Measurements from ENCODE around the gene TRAPPC4. TPM values are rescaled to one million over a fixed set of nuclear protein-coding genes. Genes with fewer than 3 reads are reported as not detected.
A peak's percentile ranks its signal among the peaks of the same experiment; 100 is the strongest.

The TRAPPC4 gene
- total RNA-seq, 1 donor from 2014 or later = 41.0 TPM

DNA sequence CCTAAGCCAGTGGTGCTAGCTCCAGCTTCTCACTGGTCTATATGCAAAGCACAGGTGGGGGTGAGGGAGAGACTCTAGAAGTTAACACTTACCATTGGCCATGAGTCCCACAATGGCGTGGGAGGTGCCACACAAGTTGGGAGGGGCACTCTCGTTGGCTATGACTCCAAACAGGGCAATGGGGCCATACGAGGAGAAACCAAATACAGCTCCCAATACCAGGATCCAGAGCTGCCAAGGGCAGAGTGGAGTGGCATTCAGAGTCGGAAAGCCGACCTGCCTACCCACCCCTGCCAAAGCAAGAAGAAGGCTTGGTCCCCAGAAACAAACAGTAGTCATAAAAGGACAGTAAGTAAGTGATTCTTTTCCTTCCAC lies 6.5 kb downstream of the TRAPPC4 start:
- Histone ChIP-seq H3K27ac (peak overlapping the region; percentile 0 to 48), H3K4me1 (peaks cover 3 to 16% of the 10 kb centered on the region in 2 donors), H3K4me3 (no peak overlapping the region), H3K27me3 (no peaks in the 10 kb centered on the region), H3K36me3 (peaks cover 9 to 43% of the 10 kb centered on the region in 2 donors), H3K9me3 (no peaks in the 10 kb centered on the region)
- no peak for DNase-seq (ENCODE audit: low spot score in 2 of 2)
- intact Hi-C loops (cut with DNase I) = no loop called here
- TF ChIP-seq, protein P1, sequence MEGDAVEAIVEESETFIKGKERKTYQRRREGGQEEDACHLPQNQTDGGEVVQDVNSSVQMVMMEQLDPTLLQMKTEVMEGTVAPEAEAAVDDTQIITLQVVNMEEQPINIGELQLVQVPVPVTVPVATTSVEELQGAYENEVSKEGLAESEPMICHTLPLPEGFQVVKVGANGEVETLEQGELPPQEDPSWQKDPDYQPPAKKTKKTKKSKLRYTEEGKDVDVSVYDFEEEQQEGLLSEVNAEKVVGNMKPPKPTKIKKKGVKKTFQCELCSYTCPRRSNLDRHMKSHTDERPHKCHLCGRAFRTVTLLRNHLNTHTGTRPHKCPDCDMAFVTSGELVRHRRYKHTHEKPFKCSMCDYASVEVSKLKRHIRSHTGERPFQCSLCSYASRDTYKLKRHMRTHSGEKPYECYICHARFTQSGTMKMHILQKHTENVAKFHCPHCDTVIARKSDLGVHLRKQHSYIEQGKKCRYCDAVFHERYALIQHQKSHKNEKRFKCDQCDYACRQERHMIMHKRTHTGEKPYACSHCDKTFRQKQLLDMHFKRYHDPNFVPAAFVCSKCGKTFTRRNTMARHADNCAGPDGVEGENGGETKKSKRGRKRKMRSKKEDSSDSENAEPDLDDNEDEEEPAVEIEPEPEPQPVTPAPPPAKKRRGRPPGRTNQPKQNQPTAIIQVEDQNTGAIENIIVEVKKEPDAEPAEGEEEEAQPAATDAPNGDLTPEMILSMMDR (IDR thresholded peaks at IDR 0.05) = no peak

DNA sequence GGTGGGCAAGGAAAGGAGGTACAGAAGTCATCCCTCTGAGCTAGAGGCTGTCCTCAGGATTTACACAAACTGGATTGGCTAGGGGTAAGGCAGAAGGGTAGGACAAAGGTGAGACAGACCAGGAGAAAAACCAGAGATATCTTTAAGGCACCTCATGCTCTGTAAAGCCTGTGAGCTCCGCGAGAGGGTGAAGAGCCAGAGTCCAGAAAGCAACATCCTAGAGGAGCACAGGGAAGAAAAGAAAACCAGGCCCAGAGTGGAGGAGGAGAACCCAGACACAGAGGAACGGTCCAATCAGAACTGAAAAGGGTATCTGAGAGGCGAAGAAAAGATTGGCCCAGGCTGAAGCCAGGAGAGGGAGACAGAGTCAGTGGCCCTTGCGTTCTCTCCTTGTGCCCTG lies 7.0 kb downstream of the TRAPPC4 start:
- TF ChIP-seq, protein P1 (IDR thresholded peaks at IDR 0.05) = no peak
- peak overlapping the region; percentile 0 to 48 for H3K27ac ChIP-seq
- no peaks in the 10 kb centered on the region for H3K27me3 ChIP-seq
- intact Hi-C loops (cut with DNase I) = no loop called here
- DNase-seq (ENCODE audit: low spot score in 2 of 2) = no peak
- H3K4me1 ChIP-seq = peaks cover 5 to 12% of the 10 kb centered on the region in 2 donors
- H3K9me3 ChIP-seq = no peaks in the 10 kb centered on the region
- peaks cover 9 to 43% of the 10 kb centered on the region in 2 donors for H3K36me3 ChIP-seq
- no peak overlapping the region for H3K4me3 ChIP-seq

DNA sequence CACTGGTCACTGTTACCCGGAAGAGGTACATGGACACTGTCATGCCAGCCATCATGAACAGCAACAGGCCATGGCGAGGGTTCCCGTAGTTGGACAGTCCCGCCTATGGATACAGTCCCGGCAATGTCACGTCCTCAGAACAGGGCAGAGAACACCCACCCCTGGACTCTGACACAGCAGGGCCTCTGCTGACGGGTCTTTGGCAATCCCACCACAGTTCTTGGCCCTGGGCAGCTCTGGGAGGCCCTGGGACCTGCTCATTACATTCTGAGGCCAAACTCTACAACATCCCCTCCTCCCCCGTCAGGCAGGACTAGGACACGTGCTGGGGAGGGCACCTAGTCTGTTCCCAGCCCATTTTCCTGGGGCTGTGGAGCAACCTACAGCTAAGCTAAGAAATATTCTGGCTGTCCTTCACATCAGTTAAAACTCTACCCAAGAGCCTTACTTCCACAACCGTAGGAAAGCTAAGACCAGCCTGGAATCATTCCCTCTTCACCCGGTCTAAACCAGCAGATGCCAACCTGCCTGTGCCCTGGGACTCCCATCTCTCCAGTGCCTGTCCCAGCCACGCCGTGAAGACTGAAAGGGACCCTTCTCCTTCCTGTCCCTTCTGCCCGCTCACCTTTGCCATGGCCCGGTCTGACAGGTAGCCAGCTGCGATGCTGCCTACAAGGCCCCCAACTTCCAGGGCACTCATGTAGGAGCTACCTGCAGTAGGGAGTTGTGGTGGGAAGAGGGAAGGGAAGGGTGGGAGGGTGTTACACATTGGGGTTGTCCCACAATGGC lies 7.6 kb downstream of the TRAPPC4 start:
- H3K4me3 ChIP-seq = no peak overlapping the region
- H3K4me1 ChIP-seq = peaks cover 5 to 14% of the 10 kb centered on the region in 2 donors
- TF ChIP-seq, protein P1 (IDR thresholded peaks at IDR 0.05) = no peak
- no peaks in the 10 kb centered on the region for H3K9me3 ChIP-seq
- intact Hi-C loops (cut with DNase I) = no loop called here
- DNase-seq (ENCODE audit: low spot score in 2 of 2) = no peak
- no peaks in the 10 kb centered on the region for H3K27me3 ChIP-seq
- peaks cover 9 to 43% of the 10 kb centered on the region in 2 donors for H3K36me3 ChIP-seq
- peak overlapping the region; percentile 0 to 48 for H3K27ac ChIP-seq

DNA sequence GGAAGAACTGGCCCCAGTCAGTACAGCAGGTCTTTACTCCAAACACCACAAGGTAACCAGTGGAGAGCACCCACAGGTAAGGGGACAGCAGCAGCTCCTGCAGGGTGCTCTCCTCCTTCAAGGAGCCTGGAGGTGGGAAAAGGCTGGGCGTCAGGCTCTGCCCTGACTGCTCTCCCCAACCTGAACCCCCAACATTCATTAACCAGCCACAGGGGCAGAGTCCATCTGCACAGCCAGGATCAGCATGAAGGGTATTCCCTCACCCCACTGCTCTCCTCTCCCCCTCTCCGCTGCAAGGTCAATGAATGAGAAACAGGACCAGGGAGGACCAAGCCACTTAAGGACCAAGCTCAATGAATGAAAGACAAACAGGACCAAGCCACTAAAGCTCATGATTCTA lies 8.4 kb downstream of the TRAPPC4 start:
- Histone ChIP-seq H3K9me3 (no peaks in the 10 kb centered on the region), H3K4me1 (peaks cover 5 to 13% of the 10 kb centered on the region in 2 donors), H3K36me3 (peaks cover 9 to 36% of the 10 kb centered on the region in 2 donors), H3K27ac (peak overlapping the region in 1 of 2 donors; percentile 0), H3K4me3 (no peak overlapping the region), H3K27me3 (no peaks in the 10 kb centered on the region)
- TF ChIP-seq, protein P1 (IDR thresholded peaks at IDR 0.05) = no peak
- no peak for DNase-seq (ENCODE audit: low spot score in 2 of 2)
- intact Hi-C loops (cut with DNase I) = no loop called here

DNA sequence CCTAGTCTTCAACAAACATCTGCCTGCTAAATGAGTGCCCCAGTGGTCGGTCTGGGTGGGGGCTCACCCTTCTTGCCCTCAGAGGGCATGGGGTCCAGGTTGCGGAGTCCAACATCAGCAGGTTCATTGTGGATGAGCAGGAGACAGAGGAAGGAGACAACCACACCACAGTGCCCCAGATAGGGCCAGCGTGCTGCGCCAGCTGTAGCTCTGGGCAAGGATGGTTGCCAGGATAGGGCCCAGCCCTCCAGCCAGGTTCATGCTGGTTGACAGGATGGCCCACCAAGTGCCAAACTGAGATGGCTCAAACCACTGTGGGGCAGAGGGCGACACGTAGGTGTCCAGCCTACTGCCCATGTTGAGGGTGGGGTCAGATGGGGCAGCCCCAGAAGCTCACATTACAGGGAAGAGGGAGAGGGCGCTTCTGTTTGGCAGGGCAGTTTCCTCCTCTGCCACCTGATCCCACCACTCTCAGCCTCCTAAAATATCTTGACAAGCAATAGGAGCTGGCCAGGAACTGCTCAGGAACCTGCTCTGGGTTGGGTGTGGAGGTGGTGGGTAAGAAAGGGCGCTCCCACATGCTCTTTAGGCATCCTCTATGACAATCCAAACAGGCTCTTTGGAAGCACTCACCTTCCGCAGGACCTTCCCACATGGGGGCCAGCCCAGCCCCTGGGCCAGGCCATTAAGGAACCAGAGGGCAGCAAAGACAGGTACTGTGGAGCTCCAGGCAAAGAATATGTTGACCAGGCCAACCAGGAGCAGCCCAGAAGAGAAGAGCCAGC lies 9.2 kb downstream of the TRAPPC4 start:
- no peak for DNase-seq (ENCODE audit: low spot score in 2 of 2)
- Histone ChIP-seq H3K4me3 (no peak overlapping the region), H3K4me1 (peaks cover 5 to 13% of the 10 kb centered on the region in 2 donors), H3K27ac (no peak overlapping the region), H3K9me3 (no peaks in the 10 kb centered on the region), H3K27me3 (no peaks in the 10 kb centered on the region), H3K36me3 (peaks cover 4 to 29% of the 10 kb centered on the region in 2 donors)
- intact Hi-C loops (cut with DNase I) = no loop called here
- TF ChIP-seq, protein P1 (IDR thresholded peaks at IDR 0.05) = no peak
